GM18907 (cell line): ENCODE measurements around the gene RAD51B.

Experiments used
- ATAC-seq: cut with Tn5 transposase; IDR thresholded peaks from one replicate; pipeline ENCODE4 v1.9.1; 2021; ENCODE audit warnings: mild to moderate bottlenecking, moderate library complexity; ENCODE audit not compliant: unreplicated experiment

Gene RAD51B

DNA sequence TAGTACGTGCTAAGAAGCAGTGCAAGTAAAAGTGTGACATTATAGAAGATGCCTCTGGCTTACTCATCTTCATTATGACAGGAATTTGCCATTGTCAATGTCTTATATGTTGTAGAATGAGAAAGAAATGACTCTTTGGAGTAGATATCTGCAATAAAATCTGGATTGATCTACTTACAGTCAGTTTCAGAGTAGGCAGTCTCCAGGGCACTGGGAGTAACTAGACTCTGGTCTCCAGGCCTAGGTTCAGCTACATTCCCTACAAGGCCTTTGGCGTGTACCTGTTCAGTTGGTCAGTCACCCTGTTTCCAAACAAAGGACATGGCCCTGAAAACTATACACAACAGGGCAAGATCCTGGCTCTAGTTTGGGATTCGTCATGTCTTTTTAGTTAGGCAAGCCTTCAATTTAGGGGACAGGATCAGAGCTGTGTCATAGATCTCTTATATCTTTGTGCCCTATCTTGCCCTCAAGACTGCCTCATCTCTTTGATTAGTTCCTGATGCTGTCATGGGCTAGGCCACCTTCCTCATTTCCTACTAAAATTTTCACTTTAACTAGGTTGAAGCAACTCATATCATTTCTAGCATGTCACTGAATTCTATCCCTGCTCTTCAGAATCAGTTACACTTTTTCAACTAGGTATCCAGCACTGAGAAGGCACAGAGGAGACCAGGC, 410.0 kb downstream of the RAD51B start:
- no peak for ATAC-seq

DNA sequence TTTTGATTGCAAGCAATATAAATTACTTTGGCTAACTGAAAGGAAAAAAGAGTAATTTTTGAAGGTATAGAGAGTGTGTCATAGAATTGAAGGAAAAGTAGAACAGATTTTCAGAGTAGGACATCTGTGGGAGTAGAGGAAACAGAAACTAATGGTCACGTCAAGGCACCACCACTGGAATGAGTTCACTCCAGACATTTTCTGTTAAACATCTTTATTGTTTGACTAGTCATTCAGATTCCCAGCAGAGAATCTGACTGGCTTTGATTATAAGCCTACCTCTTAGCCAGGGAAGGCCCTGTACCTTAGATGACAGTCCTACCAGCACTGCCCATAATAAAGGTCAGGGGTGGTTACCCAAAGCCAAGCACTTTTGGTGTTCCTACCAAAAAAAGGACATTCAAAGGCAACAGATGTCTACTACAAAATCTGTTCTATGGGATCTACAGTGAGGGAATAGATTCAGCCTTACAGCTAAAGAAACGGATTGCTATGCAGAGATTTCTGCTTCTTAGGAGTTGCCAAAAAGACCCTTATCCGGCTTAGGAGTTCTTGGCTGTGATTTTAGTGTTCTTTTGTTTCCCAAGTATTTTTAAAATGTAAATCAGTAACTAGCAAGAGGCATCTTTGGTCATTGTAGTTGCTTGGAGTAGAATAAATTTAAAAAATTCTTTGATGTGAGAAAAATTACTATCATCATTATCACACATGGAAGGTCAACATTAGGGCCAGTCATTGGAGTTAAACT, 410.8 kb downstream of the RAD51B start:
- no peak for ATAC-seq

GRCh38 chr14:68230950-68231717, 411.6 kb downstream of the RAD51B start:
- no peak for ATAC-seq

GRCh38 chr14:68231898-68232297, 412.3 kb downstream of the RAD51B start:
- no peak for ATAC-seq

- ATAC-seq, result peak; percentile 90
Observed at GRCh38 chr14:68232300-68233055, 412.9 kb downstream of the RAD51B start.

GRCh38 chr14:68233101-68233784, 413.7 kb downstream of the RAD51B start:
- ATAC-seq, result no peak

DNA sequence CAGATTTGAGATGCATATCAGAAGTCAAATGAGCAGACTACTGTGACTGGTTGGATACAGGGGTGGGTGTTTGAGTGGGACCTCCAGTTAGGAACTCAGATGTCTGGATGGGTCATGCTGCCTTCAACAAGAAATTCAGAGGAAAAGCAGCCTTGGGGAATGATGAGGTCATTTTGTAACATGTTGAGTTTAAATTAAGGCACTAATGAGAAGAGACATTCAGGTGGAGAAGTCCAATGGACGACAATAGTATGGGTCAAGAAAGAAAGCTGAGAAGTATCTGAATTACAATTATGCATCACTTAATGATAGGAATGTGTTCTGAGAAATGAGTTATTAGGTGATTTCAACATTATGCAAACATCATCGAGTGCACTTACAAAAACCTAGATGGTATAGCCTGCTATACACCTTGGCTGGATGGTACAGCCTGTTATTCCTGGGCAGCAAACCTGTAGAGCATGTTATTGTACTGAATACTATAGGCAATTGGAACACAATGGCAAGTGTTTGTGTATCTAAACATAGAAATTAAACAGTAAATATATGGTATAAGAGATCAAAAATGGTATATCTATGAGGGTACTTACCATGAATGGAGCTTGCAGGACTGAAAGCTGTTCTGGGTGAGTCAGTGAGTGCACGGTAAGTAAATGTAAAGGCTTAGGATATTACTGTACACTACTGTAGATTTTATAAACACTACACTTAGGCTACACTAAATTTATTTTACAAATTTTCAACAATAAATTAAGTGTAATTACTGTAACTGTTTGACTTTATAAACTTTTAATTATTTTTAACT, 414.7 kb downstream of the RAD51B start:
- no peak for ATAC-seq

DNA sequence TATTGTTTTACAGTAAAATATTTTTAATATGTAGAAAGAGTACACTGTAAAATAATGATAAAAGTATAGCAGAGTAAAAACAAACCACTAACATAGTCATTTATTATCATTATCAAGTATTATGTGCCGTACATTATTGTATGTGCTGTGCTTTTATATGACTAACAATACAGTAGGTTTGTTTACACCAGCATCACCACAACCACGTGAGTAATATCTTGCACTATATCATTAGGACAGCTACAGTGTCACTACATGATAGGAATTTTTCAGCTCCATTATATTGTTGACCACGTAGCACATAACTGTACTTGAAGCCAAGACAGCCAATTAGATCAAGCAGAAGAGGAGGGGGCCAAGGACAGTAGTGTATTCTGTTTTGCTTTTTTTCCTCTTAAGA, 415.4 kb downstream of the RAD51B start:
- ATAC-seq, result no peak

DNA sequence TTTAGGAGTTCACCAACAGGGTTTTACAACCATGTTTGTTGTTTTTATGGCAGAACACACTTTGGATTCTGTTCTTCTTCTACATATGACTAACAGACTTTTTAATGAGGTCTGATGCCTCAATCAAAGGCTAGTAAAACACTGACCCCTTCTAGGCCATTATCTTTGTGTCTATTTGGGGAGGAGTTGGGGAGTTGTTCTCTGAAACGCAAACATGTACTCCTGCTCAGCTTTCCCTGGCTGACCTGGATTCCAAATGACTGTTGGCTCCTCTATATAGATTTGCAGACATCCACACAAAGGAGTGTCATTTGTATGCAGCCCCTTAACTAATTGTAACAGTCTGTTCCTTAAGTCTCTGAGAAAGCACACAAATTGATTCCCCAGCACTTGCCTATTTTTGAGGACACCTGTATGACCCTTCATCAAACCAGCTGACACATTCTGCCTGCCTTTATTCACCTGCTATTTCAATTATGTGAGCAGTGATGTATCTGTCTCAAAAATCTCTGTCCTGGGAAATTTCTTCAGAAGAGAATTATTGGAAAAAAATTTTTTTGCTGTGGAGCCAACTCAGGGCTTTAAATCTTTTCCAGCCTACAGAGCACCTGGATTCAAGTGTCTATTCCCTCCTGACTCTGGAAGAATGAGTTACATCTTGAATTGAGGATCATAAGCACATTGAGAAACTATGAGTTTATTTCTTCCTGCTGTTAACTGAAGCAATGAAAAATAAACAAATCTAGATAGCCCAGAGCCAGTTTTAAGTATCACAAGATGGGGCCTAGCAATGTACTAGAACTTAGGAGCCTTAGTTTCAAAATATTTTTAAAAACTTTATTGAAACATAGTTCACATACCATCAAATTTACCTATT, 417.2 kb downstream of the RAD51B start:
- ATAC-seq, result no peak

DNA sequence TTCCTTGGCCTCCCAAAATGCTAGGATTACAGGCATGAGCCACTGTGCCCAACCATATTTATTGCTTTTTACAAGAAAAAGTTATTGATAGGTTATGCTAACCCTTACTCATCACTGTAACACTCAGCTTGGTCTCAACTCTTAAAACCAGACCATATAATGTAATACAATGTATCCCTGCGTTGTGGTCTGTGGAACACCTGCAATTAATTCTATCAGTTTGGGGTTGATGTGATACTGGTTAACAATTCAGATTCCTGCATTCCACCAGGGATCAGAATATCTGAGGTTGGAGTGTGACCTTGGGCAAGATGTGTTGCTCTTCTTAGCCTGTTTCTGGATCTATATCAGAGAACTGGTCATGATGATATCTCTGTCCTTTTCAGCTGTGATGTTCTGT, 419.0 kb downstream of the RAD51B start:
- no peak for ATAC-seq

- ATAC-seq, result no peak
Observed at GRCh38 chr14:68238976-68239375, 419.4 kb downstream of the RAD51B start.

DNA sequence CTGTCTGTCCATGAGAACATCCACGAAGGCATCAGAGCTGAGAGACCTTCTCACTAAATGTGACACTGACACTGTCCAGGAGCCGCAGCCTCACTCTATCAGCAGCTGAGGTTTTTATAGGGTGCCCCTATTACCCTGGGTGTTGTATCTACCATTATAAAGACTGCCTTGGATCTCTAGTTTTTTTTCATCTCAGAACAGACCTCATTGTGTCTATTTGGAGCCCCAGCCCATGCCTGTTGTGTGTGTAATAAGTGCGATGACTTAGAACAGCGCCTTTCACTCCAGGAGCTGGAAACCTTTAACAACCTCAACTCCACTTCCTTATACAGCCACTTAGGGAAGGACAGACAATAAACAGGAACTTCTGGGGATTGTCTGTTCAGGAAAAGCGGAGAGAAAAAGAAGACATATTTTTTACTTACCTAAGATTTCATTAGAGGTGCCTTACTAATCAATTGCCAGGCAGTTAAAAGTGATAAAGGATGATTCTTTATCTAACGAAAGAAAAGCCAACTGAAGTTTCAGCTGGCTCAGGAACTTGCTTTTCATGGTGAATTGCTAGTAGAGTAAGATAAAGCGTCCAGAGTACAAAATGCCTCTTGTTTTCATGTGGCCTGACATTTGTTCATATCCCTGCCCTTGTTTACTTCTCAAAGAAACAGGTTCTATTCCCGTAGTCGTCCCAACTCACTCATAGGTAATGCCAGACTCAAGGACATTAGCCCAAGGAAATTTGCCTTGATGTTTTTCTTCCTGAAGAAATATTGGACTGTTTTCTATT, 420.6 kb downstream of the RAD51B start:
- no peak for ATAC-seq

DNA sequence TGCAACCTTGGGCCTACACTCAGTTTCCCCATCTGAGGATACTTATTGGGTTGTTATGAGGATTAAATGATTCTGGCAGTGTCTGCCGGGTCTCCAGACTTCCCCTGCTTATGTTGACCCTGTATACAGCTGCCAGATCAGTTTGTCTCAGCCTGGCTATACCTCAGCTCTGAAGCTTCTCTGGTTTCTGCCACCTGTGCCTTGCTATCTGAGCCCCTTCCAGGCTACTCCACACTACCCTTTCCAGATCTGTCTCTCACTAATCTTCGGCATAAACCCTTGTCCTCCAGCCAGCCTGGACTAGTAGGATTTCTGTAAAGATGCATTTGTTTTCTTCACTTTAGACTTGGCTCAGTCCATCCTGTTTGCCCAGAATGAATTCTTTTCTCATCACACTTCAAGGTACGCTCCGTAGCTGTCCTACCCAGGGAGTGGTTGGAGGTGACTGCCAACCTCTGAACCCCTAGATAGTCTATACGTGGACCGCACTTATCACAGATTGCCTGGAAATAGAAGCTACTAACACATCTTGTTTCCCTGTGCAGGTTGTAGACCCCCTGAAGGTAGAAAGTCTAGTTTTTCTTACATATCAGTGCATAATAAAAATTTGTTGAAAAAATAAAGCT, 422.4 kb downstream of the RAD51B start:
- no peak for ATAC-seq

DNA sequence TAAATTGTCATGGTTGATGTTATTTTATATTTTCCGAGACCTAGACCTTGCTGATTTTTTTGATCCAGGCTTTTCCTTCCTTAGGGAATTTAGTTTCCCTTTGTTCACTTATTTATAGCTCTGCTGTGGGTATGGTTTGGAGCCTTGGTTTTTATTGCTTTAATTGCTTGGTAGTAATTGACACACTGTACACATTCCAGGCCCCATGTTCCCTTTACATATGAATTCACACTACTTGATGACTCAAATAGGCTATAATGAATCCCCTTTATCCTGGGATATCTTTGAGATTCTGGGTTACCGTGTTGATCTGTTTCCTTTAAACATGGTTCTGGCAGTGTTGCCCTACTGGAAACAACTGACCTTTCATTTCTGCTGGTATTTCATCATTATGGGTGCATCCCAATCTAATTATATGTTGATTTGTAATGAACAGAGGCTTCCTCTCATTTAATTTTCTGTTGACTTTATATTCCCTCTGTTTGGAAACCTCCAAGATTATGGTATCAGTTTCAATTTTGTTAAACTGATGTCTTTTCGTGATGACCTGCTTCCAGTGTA, 424.0 kb downstream of the RAD51B start:
- no peak for ATAC-seq

DNA sequence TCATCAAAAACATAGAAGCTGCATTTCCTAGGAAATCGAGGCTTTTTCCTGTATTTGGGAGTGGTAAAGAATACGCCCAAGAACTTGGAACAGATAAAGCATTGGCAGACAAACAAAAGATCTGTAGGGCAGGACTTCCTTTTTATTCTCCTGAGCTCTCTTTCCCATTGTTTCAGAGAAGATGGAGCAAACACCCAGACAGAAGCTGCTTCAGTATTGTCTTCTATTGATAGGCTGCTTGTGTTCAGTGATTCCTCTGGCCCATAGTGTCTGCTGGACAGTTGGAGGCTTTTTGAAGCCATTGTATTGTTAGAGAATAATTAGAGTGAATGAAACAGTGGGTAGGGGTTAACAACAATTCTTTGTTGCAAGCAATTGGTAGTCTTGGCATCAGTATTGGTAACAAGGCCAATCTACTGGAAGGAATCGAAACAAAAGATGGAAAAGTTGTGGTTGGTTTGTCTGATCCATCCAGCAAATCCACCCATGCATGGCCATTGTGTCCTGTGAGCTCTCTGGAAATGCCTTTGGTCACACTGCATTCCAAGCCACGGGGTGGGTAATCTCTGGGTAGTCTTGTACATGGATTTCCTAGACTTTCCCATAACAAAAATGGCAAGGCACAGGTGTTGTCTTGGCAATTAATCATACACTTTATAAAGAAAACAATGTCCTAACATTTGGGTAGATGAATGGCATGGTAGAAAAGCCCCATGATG, 424.8 kb downstream of the RAD51B start:
- ATAC-seq, result no peak
